Fibroblast of skin of right quadriceps (primary cell): ENCODE data around the gene PHF1.
"Not testable (repeated sequence)": the region's sequence is repeated elsewhere in the genome, so short reads cannot be mapped to it uniquely, and the experiment has no call there.

ENCODE experiments used
- DNase-seq: peaks from one replicate; pipeline ENCODE4 v3.0.0-alpha.2; 2013

The PHF1 gene

DNA sequence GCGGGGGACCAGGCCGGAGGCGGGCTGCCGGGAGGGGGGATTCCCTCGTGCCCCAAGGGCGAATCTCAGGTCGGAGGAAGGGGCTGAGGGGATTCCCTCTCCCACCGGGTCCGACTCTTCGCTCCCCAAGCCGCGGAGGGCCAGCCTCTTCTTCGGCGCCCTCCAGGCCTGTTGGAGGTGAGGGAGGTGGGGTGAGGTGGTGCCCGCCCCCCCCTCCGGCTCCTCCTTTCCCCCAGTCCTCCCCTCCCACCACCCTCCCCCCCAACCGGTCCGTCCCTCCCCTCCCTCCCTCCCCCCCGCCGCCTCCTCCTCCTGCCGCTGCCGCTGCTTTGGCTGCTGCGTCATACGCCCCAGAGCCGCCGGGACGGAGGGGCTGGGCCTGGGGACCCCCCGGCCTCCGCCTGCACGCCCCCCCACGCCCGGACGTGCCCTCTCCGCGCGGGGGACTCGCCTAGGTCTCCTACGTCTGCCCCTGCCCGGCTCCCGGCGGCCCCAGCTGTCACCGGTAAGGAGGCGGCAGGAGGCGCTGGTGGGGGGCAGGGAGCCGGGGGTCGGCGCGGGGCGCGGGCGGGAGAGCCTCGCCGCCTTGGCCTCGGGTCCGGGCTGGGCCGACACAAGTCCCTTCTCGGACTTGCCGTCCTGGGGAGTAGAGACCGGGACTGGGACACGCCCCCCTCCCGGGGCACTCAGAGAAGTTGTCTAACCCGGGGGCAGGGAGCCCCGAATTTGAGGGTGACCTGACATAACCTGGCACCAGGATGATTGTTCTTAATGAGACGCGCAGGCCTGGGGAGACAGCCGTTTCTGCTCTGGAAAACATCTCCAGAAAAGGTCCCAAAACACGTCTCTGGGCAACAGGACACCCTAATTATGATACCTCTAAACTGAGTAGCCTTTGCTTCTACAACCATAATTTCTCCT, at the start of gene PHF1:
Gene PHF1 (plus strand): TSS at position 304 of the 921 bp plus-strand sequence. CDS start 1,250 bp downstream, outside the sequence.
- DNase-seq = peak; percentile 86

DNA sequence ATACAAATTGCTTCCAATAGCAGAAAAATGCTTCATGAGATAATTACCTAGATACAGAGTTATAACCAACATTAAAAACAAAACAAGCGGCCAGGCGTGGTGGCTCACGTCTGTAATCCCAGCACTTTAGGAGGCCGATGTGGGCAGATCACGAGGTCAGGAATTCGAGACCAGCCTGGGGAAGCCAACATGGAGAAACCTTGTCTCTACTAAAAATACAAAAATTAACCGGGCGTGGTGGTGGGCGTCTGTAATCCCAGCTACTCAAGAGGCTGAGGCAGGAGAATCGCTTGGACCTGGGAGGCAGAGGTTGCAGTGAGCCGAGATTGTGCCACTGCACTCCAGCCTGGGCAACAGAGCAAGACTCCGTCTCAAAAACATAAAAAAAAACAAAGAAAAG, 47.3 kb upstream of the PHF1 start:
- not testable (repeated sequence) for DNase-seq

DNA sequence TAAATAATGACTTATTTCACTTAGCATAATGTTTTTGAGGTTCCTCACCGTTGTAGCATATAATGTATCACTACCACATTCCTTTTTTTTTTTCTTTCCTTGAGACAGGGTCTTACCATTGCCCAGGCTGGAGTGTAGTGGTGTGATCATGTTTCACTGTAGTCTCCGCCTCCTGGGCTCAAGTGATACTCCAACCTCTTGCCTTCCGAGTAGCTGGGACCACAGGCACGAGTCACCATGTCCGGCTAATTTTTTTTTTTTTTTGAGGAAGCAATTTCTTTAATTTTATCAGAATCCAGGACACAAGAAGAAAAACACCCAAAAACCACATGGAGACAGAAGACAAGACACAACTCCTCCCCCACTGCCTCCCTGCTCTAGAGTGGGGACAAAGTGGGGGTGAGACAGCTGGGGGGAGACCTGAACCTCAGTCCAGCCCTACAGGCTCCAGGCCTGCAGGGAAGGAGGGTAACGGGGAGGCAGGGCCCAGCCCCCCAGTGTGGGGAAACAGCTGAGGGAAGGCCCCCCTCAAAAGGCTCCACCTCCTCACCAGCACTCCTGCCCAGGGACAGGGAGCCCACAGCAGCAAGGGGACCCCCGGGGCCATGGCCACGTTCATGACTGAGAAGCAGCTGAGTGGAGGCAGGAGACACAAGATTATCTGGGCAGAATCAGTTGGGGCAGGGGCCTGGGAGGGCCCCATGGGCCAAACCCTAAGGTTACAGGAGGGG, 46.2 kb upstream of the PHF1 start:
- peak; percentile 63 for DNase-seq

DNA sequence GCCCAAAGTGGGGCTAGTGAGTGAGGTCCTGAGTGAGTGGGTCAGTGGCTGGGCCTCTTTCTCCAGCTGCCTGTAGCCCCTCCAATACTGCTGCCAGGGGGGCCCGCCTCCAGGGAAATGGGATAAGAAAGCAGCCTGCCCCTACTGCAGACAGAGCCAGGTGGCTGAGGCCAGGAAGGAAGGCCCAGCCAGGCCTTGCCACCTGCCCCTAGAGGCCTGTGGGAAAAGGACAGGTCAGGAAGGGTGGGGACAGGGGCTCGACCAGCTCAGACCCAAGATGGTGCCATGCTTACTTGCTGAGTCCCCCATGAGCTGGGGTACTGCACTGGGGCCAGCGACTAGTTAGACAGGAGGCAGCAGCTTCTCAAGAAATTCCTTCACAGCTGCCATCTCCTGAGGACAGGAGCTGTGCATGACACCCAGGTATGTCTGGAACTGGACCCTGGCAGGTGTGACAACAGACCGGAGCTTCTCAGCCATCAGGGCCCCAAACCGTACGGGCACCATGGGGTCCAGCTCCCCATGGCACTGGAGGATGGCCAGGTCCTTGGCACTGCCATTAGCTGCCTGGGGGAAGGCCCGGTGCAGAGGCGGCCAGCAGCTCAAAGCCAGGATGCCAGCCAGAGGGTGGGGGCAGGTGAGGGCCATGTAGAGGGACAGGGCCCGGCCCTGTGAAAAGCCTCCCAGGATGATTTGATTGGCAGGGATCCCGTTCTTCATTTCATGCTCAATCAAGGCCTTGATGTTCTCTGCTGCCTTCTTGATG, 45.4 kb upstream of the PHF1 start:
- not testable (repeated sequence) for DNase-seq

DNA sequence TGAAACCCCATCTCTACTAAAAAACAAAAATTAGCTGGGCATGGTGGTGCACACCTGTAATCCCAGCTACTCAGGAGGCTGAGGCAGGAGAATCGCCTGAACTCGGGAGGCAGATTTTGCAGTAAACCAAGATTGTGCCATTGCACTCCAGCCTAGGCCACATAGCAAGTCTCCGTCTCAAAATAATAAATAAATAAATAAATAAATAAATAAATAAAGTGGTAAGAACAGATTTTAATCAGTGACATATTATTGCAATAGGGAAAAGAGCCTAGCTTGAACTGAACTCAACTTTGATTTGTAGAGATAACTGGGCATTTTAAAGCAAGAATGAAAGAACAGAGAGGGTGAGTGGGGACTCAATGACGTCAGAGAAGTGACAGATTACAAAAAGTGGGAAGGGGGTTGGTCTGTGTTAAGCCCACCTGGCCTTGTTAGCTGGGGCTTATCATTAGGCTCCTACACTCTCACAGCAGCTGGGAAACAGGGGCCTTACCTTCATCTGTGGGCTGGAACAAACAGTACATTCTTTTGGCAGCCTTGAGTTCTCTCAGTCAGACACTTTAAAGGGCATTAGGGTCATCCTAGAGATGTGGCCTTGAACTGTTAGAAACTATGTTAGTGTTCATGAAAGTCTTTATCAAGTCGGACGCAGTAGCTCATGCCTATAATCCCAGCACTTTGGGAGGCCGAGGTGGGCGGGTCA, 43.7 kb upstream of the PHF1 start:
- DNase-seq = no peak

DNA sequence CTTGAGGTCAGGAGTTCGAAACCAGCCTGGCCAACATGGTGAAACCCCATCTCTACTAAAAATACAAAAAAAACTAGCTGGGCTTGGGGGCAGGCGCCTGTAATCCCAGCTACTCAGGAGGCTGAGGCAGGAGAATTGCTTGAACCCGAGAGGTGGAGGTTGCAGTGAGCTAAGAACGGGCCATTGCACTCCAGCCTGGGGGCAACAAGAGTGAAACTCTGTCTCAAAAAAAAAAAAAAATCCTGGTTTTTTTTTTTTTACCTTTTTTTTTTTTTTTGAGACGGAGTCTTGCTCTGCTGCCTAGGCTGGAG, 43.1 kb upstream of the PHF1 start:
- not testable (repeated sequence) for DNase-seq

DNA sequence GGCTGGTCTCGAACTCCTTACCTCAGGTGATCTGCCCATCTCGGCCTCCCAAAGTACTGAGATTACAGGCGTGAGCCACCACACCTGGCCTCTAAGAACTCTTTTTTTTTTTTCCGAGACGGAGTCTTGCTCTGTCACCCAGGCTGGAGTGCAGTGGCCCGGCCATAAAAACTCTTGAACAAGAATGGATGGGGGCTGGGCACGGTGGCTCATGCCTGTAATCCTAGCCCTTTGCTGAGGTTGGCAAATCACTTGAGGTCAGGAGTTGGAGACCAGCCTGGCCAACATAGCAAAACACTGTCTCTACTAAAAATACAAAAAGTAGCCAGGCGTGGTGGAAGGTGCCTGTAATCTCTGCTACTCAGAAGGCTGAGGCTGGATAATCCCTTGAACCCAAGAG, 38.9 kb upstream of the PHF1 start:
- DNase-seq = not testable (repeated sequence)

DNA sequence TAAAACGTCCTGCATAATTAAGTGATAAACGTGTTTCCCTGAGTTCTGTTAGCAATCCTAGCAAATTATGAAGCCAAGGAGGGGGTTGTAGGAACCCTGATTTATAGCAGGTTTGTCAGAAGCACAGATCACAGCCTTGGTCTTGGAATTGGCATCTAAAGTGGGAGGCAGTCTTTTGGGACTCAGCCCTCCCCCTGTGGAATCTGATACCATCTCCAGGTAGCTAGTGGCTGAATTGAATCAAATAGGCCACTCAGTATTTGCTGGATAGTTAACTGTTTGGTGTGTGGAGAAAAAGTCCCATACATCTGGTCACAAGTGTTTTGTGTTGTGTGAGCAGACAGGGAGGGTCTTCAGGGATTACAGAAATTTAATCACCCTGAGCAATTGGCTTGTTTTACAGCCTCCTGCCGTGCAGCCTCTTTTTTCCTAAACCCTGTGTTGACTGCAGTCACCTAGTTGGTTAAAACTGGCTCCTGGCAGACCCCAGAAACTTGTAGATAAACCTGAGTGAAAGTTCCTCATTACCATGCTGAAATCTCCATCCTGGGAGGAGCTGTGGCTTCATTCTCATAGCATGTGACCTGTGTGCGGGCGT, 38.2 kb upstream of the PHF1 start:
- DNase-seq = no peak

DNA sequence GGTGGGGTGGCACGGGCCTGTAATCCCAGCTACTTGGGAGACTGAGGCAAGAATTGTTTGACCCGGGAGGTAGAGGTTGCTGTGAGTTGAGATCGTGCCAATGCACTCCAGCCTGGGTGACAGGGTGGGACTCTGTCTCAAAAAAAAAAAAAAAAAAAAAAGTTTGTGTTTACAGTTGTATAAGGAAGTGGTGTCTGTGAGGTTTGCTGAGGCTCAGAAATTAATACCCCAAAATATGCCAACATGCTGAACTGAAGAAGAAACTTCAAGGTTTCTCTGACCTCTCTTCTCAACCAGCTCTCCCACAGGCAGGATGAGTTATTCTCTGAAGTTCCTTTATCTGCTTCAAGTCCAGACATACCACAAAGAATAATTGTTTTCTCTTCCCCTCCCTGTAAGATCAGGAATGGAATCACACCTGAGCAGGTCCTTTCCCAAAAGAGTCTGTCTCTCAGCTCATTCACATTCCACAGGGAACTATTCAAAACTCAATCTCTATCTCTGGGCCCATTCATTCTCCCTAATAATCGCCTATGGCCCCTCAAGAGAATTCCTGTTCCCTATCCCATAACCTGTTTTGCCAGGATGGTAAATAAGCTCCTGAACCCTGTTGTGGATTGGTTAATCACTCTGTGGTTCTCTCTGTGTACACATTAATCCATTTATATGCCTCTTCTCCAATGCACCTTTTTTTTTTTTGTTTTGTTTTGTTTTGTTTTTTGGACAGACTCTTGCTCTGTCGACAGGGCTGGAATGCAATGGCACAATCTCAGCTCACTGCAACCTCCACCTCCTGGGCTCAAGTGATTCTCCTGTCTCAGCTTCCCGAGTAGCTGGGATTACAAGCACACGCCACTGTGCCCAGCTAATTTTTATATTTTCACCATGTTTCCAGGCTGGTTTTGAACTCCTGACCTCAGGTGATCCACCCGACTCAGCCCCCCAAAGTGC, 36.6 kb upstream of the PHF1 start:
- DNase-seq = no peak

DNA sequence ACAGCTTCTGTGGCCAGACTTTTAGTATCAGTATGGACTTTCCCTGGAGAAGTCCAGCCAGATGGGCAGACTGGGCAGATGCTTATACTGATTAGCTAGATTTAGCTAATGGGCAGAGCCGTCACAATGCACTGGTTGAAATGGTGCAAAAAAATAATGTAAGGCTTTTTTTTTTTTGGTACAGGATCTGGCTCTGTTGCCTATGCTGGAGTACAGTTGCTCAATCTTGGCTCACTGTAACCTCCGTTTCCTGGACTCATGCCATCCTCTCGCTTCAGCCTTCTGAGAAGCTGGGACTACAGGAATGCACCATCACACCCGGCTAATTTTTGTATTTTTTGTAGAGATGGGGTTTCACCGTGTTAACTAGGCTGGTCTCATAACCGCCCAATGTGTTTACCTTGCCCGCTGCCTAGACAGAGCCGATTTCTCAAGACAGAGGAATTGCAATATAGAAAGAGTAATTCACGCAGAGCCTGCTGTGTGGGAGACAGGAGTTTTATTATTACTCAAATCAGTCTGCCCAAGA, 35.6 kb upstream of the PHF1 start:
- DNase-seq = peak; percentile 86

DNA sequence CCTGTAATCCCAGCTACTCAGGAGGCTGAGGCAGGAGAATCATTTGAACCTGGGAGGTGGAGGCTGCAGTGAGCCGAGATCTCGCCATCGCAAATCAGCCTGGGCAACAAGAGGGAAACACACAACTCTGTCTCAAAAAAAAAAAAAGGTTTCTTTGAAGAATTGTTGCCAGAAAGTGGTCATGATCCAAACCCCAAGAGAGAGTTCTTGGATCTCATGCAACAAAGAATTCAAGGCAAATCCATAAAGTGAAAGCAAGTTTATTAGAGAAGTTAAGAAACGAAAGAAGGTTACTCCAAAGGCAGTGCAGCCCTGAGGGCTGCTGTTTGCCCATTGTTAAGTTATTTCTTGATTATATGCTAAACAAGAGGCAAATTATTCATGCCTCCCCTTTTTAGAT, 33.6 kb upstream of the PHF1 start:
- DNase-seq = no peak

DNA sequence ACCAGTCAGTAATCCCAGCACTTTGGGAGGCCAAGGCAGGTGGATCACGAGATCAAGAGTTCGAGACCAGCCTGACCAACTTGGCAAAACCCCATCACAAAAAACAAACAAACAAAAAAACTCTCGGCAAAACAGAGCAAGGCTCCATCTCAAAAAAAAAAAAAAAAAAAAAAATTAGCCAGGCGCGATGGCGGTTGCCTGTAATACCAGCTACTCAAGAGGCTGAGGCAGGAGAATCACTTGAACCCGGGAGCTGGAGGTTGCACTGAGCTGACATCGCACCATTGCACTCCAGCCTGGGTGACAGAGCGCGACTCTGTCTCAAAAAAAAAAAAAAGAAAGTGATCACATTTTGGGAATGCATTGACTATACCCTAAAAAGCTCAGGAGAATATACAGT, 31.6 kb upstream of the PHF1 start:
- DNase-seq = not testable (repeated sequence)

DNA sequence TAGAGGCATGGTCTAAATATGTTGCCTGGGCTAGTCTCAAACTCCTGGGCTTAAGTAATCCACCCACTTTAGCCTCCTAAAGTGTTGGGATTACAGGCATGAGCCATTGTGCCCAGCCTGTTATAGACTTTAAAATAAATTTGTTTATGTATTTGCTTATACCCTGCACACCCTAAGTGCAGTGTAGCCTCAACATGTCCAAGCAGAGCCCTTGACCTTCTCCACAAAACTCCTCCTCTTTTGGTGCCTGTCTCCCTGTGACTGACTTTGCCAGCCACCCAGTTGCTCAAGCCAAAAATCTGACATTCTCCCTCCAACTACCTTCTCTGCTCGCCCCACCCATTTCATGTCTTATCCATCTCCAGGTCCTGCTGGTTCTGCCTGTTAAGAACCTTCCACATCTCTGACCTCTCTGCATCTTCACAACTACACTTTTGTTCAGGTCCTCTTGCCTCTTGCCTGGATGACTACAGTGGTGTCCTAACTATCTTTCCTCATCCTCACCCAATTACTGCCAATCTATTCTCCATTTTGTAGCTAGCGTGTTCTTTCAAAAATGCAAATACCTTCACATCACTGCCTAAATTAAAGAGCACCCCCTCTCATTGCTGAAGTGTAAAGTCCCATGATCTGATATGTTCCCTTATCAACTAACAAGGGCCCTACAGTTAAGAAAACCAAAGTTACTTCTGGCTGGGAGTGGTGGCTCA, 30.4 kb upstream of the PHF1 start:
- no peak for DNase-seq

DNA sequence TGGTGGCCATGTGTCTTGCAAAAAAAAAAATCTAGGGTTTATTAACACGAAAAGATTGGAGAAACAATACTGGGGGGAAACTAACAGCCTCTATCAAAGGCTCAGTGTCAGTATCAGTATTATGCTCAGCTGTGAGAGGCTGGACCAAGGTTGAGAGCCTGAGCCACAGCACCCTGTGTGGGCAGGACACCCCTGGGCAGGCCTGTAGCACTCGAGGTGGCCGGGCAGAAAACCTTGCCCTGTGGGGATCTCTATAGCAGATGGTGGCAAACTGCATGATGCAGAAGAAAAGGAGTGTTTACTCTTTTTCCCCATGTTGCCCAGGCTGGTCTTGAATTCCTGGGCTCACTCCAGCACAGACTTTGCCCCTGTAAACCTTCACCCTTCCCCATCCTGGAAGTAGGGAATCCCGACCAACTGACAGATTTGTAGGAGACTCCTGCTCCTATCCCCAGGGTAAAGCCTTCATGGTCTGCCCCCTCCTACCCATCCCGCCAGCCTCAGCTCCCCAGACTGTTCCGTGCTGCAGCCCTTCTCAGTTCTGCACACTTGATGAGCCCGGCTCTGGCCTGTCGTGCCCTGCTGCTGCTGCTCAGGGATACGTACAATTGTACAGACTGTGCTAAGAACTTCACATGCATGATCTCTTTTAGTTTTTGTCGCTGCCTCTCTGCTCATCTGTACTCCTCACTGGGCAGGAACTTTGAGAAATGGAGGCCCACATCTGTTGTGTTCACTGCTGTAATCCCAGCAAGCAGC, 27.2 kb upstream of the PHF1 start:
- no peak for DNase-seq

DNA sequence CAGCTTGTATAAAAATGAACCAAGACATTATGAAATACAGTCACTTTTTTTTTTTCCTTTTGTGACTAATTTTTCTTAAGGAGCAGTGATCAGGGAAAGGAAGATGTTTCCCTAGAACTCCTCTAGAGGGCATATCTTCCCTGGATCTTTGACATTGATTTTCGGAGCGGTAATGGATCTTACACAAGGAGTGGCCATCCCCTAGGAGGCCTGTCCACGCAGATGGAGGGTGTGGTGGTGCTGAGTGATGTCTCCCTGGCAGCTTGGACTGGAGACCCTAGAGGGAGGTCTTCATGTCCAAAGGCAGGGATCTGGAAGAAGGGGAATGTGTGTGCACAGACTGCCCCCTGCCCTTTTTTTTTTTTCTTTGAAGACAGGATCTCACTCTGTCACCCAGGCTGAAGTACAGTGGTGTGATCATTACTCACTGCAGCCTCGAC, 26.2 kb upstream of the PHF1 start:
- DNase-seq = peak; percentile 71

DNA sequence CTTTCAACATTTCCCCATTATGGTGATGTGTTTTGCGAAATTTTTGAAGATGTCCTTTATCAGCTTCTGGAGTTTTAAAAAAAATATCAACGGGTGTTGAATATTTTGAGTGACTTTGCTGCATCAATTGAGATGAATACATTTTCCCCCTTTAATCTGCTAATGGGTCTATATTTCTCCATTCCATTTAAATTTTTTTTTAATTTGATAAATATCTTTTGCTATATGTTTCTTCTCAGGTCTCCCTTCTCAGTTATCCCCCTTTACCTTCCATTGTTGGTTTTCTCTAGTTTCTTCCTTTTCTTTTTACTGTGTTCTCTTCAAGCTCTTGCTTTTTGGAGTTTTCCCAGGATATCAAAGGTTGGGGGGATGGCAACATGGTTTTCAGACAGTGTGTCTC, 20.6 kb upstream of the PHF1 start:
- DNase-seq = no peak

DNA sequence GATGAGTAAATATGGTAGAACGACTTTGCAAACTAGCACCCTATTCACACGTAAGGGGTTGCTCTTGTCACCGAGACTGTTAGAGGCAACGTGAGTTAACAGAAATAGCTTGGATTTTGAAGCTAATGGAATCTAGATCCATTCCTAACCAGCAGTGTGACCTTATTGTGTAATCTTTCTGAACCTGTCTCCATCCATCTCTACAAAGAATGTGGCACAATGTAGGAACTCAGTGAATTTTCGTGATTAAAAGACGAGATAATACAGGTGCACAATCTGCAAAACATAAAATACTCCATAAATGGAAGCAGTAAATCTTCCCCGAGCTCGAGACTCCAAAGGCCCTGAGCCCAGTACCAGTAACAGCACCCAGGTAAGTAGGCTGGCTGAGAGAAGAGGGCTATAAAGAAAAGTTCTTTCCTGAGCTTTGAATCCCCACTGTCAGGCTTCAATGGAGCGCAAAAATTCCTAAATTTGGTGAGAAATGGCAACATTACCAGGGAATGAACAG, 20.0 kb upstream of the PHF1 start:
- DNase-seq = no peak

DNA sequence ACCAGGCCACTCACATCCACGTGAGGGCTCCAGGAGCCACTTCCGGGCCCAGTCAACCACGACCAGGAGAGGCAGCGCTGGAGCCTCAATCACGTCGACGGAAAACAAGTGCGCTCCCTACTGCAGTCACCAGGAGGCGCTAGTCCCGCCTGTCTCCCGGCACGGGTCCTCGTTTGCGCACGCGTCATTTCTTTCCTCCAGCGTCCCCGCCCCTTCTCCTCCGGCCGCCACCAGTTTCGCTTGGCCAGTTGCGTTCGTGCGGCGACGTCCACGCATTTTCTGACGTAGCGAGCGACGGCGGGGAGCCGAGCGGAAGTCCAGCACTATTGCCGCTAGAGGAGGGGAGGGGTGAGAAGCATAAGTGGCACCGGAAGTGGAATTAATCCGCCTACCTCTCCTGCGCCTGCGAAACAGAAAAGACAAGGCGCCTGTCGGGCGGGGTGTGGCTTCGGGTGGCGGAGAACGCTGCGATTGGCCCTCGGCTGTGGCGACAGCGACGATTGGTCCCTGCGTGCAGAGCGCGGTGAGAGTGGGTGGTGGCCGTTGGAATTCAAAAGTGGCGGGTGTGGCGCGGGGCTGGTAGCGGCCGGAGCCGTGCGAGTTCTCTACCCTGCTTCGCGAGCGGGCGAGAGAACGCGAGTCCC, 19.4 kb upstream of the PHF1 start, which contains the start of gene KIFC1:
Gene KIFC1 (plus strand): TSS at position 546 of the 644 bp plus-strand sequence. CDS start 163 bp downstream, outside the sequence.
- peak; percentile 100 for DNase-seq
